Neural crest cell (in vitro differentiated cells): ENCODE results near the gene HTRA1. TPM values are rescaled to one million over a fixed set of nuclear protein-coding genes. Genes with fewer than 3 reads are reported as not detected.

ENCODE experiments used
- DNase-seq: peaks from one replicate; pipeline ENCODE4 v3.0.0; 2021; ENCODE audit warnings: low read depth, mixed read lengths, low spot score
- H3K27ac Mint-ChIP-seq: one replicate; pipeline ENCODE4 v1.8.0; 2021; ENCODE audit warnings: mild to moderate bottlenecking, mixed read lengths; ENCODE audit not compliant: unreplicated experiment
- H3K27me3 Mint-ChIP-seq: 2 replicates; pipeline ENCODE4 v1.8.0; 2021; ENCODE audit warnings: low read depth, mild to moderate bottlenecking, mixed read lengths
- H3K36me3 Mint-ChIP-seq: 2 replicates; pipeline ENCODE4 v1.8.0; 2021; ENCODE audit warnings: low read depth, mild to moderate bottlenecking, mixed read lengths
- H3K4me1 Mint-ChIP-seq: 2 replicates; pipeline ENCODE4 v1.8.0; 2021; ENCODE audit warnings: mixed read lengths
- H3K4me3 Mint-ChIP-seq: one replicate; pipeline ENCODE4 v1.8.0; 2021; ENCODE audit warnings: mild to moderate bottlenecking, mixed read lengths
- H3K9me3 Mint-ChIP-seq: 2 replicates; pipeline ENCODE4 v1.8.0; 2021; ENCODE audit warnings: mixed read lengths
- total RNA-seq: library from RNA; stranded (reverse); gene quantifications from 2 replicates; pipeline ENCODE4 v1.2.1, GENCODE V29; 2021
- TF ChIP-seq, protein P1 (sequence below): fragments of 200-600 bp; sonication (generic); conservative IDR thresholded peaks from 2 replicates; pipeline ENCODE4 v1.5.0; 2021; ENCODE audit warnings: antibody characterized with exemption, mild to moderate bottlenecking

The HTRA1 gene
- total RNA-seq, 1 donor from 2014 or later: 8.2 TPM

DNA sequence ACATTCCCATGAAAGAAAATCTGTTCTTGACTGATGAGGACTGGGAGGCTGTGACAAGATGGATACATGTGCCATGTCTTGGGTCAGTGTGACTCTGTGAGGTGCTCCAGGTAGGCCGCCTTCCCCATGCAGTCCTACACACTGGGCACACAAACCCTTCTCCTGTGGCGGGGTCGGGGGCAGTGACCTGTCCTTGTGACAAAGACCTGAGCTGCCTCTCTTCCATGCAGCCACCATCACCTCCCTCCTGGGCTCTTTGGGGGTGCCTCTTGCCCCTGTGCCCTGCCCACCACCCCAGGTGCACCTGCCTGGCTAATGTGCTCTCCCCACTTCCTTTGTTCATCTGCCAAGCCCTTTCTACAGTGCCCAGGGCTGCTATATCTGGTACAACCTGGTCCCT is 63.5 kb downstream of the HTRA1 start:
- Mint-ChIP-seq H3K36me3 (no peaks in the 10 kb centered on the region), H3K4me1 (no peaks in the 10 kb centered on the region), H3K9me3 (no peaks in the 10 kb centered on the region), H3K27ac (no peak overlapping the region), H3K27me3 (peaks cover 2% of the 10 kb centered on the region), H3K4me3 (no peak overlapping the region)
- no peak for DNase-seq
- TF ChIP-seq, protein P1, sequence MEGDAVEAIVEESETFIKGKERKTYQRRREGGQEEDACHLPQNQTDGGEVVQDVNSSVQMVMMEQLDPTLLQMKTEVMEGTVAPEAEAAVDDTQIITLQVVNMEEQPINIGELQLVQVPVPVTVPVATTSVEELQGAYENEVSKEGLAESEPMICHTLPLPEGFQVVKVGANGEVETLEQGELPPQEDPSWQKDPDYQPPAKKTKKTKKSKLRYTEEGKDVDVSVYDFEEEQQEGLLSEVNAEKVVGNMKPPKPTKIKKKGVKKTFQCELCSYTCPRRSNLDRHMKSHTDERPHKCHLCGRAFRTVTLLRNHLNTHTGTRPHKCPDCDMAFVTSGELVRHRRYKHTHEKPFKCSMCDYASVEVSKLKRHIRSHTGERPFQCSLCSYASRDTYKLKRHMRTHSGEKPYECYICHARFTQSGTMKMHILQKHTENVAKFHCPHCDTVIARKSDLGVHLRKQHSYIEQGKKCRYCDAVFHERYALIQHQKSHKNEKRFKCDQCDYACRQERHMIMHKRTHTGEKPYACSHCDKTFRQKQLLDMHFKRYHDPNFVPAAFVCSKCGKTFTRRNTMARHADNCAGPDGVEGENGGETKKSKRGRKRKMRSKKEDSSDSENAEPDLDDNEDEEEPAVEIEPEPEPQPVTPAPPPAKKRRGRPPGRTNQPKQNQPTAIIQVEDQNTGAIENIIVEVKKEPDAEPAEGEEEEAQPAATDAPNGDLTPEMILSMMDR: no peak

DNA sequence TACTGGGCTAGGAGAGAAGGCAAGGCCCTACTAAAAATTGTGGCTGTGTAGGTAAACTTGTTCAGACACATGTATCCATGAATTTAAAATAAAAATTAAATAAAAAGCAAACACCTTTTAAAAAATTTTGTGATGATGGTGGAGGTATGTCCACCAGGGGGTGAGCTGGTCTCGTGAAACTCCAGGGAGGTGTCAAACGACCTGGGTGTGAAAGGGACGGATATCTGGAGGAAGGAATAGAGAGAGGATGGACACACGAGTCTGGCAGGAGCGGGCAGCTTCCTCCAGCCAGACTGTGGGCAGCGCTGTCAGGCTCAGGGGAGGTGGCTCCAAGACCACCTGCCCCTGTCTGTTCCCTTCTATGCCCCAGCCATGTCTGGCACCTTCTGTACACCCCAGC is 64.4 kb downstream of the HTRA1 start:
- Mint-ChIP-seq H3K4me1 (no peaks in the 10 kb centered on the region), H3K9me3 (no peaks in the 10 kb centered on the region), H3K36me3 (no peaks in the 10 kb centered on the region), H3K27me3 (peaks cover 2% of the 10 kb centered on the region), H3K27ac (no peak overlapping the region), H3K4me3 (no peak overlapping the region)
- no peak for DNase-seq
- TF ChIP-seq, protein P1: peak; percentile 50

DNA sequence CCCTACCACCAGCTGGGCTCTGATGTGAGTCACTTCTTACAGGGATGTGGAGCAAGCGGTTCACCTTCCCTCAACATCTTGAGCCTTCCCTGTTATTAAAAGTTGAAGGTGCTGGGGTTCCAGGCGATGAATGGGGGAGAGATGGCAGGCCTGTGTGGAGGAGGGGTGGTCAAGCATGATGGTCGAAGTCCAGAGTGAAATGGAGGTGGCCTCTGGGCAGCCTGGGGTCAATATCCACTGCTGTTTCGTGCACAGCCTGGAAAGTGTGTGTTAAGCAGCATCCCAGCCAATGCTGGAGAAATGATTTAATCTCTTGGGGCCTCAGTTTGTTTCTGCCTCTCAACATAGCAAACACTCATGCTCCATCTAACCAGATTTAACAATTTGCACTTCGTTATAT is 65.5 kb downstream of the HTRA1 start:
- Mint-ChIP-seq H3K27me3 (peaks cover 11% of the 10 kb centered on the region), H3K27ac (no peak overlapping the region), H3K4me3 (no peak overlapping the region), H3K4me1 (no peaks in the 10 kb centered on the region), H3K9me3 (no peaks in the 10 kb centered on the region), H3K36me3 (no peaks in the 10 kb centered on the region)
- no peak for DNase-seq
- TF ChIP-seq, protein P1: no peak

DNA sequence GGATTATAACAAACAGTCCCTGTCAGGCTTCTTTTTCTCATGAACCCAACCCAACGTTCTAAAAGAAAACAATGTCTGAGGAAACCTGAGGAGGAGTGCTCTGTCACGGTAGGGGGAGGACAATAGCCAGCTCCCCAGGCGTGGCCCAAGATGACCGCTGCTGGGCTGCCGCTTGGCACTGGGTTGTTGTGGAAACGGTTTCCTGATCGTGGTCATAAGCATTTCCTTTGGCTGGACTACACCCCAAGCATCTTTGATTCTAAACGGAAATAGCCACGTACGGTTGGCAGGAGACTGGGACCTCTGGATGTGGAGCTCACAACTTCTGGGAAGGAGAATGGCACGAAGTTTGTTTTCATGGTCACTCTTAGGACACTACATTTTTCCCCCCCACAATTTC is 68.8 kb downstream of the HTRA1 start:
- H3K4me3 Mint-ChIP-seq: no peak overlapping the region
- no peak for DNase-seq
- TF ChIP-seq, protein P1: no peak
- no peaks in the 10 kb centered on the region for H3K9me3 Mint-ChIP-seq
- H3K27me3 Mint-ChIP-seq: peaks cover 9% of the 10 kb centered on the region
- no peaks in the 10 kb centered on the region for H3K4me1 Mint-ChIP-seq
- no peaks in the 10 kb centered on the region for H3K36me3 Mint-ChIP-seq
- no peak overlapping the region for H3K27ac Mint-ChIP-seq

DNA sequence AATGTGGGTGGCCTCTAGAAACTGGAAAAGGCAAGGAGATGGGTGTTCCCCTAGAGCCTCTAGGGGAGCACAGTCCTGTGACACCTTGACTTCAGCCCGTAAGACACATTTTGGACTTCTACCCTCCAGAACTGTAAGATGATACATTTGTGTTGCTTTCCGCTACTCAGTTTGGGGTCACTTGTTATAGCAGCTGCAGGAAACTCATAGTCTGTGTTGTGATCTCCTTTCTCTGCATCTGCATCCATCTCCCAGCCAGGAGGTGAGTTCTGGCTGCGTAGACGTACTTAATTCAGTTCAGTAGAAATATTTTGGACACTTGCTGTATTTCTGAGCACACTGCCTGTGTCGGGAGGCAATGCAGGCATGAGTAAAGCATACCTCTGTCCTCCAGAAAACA is 69.9 kb downstream of the HTRA1 start:
- Mint-ChIP-seq H3K4me1 (no peaks in the 10 kb centered on the region), H3K27me3 (peaks cover 12% of the 10 kb centered on the region), H3K27ac (no peak overlapping the region), H3K4me3 (no peak overlapping the region), H3K9me3 (no peaks in the 10 kb centered on the region), H3K36me3 (no peaks in the 10 kb centered on the region)
- no peak for DNase-seq
- TF ChIP-seq, protein P1: no peak

DNA sequence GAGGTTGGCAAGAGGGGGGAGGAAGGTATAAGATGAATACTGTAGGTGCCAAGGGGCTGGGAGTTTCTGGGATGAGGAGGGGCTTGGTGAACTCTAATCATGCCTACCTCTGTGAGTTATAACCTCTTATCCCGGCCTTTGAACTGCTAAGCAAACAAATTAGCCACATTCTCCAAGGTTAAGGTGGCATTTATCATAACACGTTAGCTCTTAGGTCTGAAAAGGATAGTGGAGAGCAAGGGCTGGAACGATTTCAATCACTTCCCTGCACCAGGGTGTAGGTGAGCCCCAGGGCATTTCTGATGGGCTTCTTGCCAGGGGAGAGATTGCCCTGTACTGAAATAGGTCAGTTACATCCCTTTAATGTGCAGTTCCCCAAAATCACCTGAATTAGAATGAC is 70.6 kb downstream of the HTRA1 start:
- no peak overlapping the region for H3K27ac Mint-ChIP-seq
- TF ChIP-seq, protein P1: no peak
- H3K27me3 Mint-ChIP-seq: peaks cover 12% of the 10 kb centered on the region
- H3K9me3 Mint-ChIP-seq: peaks cover 5% of the 10 kb centered on the region
- DNase-seq: no peak
- H3K36me3 Mint-ChIP-seq: no peaks in the 10 kb centered on the region
- no peak overlapping the region for H3K4me3 Mint-ChIP-seq
- no peaks in the 10 kb centered on the region for H3K4me1 Mint-ChIP-seq
